Neural progenitor cell (in vitro differentiated cells): ENCODE measurements around the gene DPH1. TPM values are rescaled to one million over a fixed set of nuclear protein-coding genes. Genes with fewer than 3 reads are reported as not detected.

Source experiments
- DNase-seq: peaks from one replicate; pipeline ENCODE4 v3.0.0-alpha.2; 2016; ENCODE audit warnings: low spot score
- H2AFZ ChIP-seq: fragments of 200-600 bp; sonication (generic); replicated peaks from 2 replicates; pipeline ENCODE4 v1.6.1; 2016; ENCODE audit warnings: antibody characterized with exemption
- H3F3A ChIP-seq: fragments of 200-600 bp; sonication (generic); 2 replicates; pipeline ENCODE4 v1.6.1; 2016; ENCODE audit warnings: antibody characterized with exemption, low read depth
- H3K27ac ChIP-seq: fragments of 200-600 bp; sonication (generic); 2 replicates; pipeline ENCODE4 v1.5.1; 2016; ENCODE audit warnings: mild to moderate bottlenecking
- H3K27me3 ChIP-seq: fragments of 200-600 bp; sonication (generic); 2 replicates; pipeline ENCODE4 v1.6.1; 2016; ENCODE audit warnings: mild to moderate bottlenecking, moderate library complexity
- H3K36me3 ChIP-seq: fragments of 200-600 bp; sonication (generic); 2 replicates; pipeline ENCODE4 v1.5.1; 2016
- H3K4me1 ChIP-seq: fragments of 200-600 bp; sonication (generic); 2 replicates; pipeline ENCODE4 v1.6.1; 2016; ENCODE audit warnings: mixed run types
- H3K4me2 ChIP-seq: fragments of 200-600 bp; sonication (generic); 2 replicates; pipeline ENCODE4 v1.6.1; 2016
- H3K4me3 ChIP-seq: fragments of 200-600 bp; sonication (generic); 2 replicates; pipeline ENCODE4 v1.5.1; 2016
- H3K79me2 ChIP-seq: fragments of 200-600 bp; sonication (generic); 2 replicates; pipeline ENCODE4 v1.6.1; 2016; ENCODE audit warnings: low read depth
- H3K9ac ChIP-seq: fragments of 200-600 bp; sonication (generic); 2 replicates; pipeline ENCODE4 v1.6.1; 2016
- H3K9me3 ChIP-seq: fragments of 200-600 bp; sonication (generic); 2 replicates; pipeline ENCODE4 v1.5.1; 2016; ENCODE audit warnings: low read depth
- H4K20me1 ChIP-seq: fragments of 200-600 bp; sonication (generic); 2 replicates; pipeline ENCODE4 v1.6.1; 2016; ENCODE audit warnings: low read depth
- H3K27ac Mint-ChIP-seq: 3 replicates; pipeline ENCODE4 v1.8.0; 2021; ENCODE audit warnings: mixed read lengths
- H3K27me3 Mint-ChIP-seq: 2 replicates; pipeline ENCODE4 v1.8.0; 2022; ENCODE audit warnings: low read depth, mild to moderate bottlenecking, inconsistent platforms, moderate library complexity, mixed read lengths; ENCODE audit not compliant: insufficient read depth
- H3K36me3 Mint-ChIP-seq: 3 replicates; pipeline ENCODE4 v1.8.0; 2021; ENCODE audit warnings: mixed read lengths
- H3K4me1 Mint-ChIP-seq: 3 replicates; pipeline ENCODE4 v1.8.0; 2021; ENCODE audit warnings: mixed read lengths
- H3K4me3 Mint-ChIP-seq: 3 replicates; pipeline ENCODE4 v1.8.0; 2021; ENCODE audit warnings: mild to moderate bottlenecking, moderate library complexity, mixed read lengths
- H3K9me3 Mint-ChIP-seq: 3 replicates; pipeline ENCODE4 v1.8.0; 2020; ENCODE audit warnings: mixed read lengths
- CTCF ChIP-seq: fragments of 200-600 bp; sonication (generic); IDR thresholded peaks from 2 replicates; pipeline ENCODE4 v1.5.1; 2017; ENCODE audit warnings: antibody characterized with exemption, mild to moderate bottlenecking
- EZH2 ChIP-seq: fragments of 200-600 bp; sonication (generic); IDR thresholded peaks from 2 replicates; pipeline ENCODE4 v1.6.1; 2017; ENCODE audit warnings: antibody characterized with exemption, mild to moderate bottlenecking, moderate library complexity
- EZH2phosphoT487 ChIP-seq: fragments of 200-600 bp; sonication (generic); IDR thresholded peaks from 2 replicates; pipeline ENCODE4 v1.6.1; 2017; ENCODE audit warnings: antibody characterized with exemption
- total RNA-seq: library from RNA; depleted of rRNA; stranded (reverse); fragments of >200 nt; gene quantifications from 2 replicates; pipeline ENCODE4 v1.2.3, GENCODE V29; 2015; ENCODE audit warnings: low replicate concordance

Gene DPH1
- total RNA-seq, 1 donor from 2014 or later: 21.1 TPM

- Histone ChIP-seq H3F3A (peaks cover 31% of the 10 kb centered on the region), H3K4me2 (no peak overlapping the region), H3K79me2 (no peaks in the 10 kb centered on the region), H2AFZ (no peak overlapping the region), H3K27ac (no peak overlapping the region), H4K20me1 (no peaks in the 10 kb centered on the region), H3K36me3 (no peaks in the 10 kb centered on the region), H3K9me3 (no peaks in the 10 kb centered on the region), H3K9ac (no peak overlapping the region), H3K4me3 (no peak overlapping the region), H3K27me3 (peaks cover 11% of the 10 kb centered on the region), H3K4me1 (peaks cover 32% of the 10 kb centered on the region)
- no peak for DNase-seq
- Mint-ChIP-seq H3K4me1 (peaks cover 35% of the 10 kb centered on the region), H3K27ac (peak overlapping the region; percentile 60), H3K9me3 (no peaks in the 10 kb centered on the region), H3K36me3 (no peaks in the 10 kb centered on the region), H3K27me3 (peaks cover 7% of the 10 kb centered on the region), H3K4me3 (peak overlapping the region; percentile 43)
- TF ChIP-seq EZH2 (no peak), CTCF (no peak), EZH2phosphoT487 (no peak)
These were observed 27.1 kb upstream of the DPH1 start for GRCh38 chr17:2002767-2003329.

- Mint-ChIP-seq H3K27ac (no peak overlapping the region), H3K4me3 (peak overlapping the region; percentile 43), H3K36me3 (no peaks in the 10 kb centered on the region), H3K9me3 (no peaks in the 10 kb centered on the region), H3K27me3 (peaks cover 7% of the 10 kb centered on the region), H3K4me1 (peaks cover 35% of the 10 kb centered on the region)
- Histone ChIP-seq H3K4me1 (peaks cover 29% of the 10 kb centered on the region), H3K27me3 (peaks cover 4% of the 10 kb centered on the region), H3F3A (peaks cover 25% of the 10 kb centered on the region), H4K20me1 (no peaks in the 10 kb centered on the region), H3K79me2 (no peaks in the 10 kb centered on the region), H3K4me2 (no peak overlapping the region), H3K9ac (no peak overlapping the region), H2AFZ (no peak overlapping the region), H3K36me3 (no peaks in the 10 kb centered on the region), H3K27ac (no peak overlapping the region), H3K4me3 (no peak overlapping the region), H3K9me3 (no peaks in the 10 kb centered on the region)
- TF ChIP-seq CTCF (no peak), EZH2 (no peak), EZH2phosphoT487 (no peak)
- no peak for DNase-seq
These were observed 26.4 kb upstream of the DPH1 start for GRCh38 chr17:2003525-2003924.

GRCh38 chr17:2004435-2004952 is 25.5 kb upstream of the DPH1 start:
- H3K36me3 Mint-ChIP-seq: no peaks in the 10 kb centered on the region
- H4K20me1 ChIP-seq: no peaks in the 10 kb centered on the region
- H3K27ac ChIP-seq: no peak overlapping the region
- no peak overlapping the region for H3K9ac ChIP-seq
- no peaks in the 10 kb centered on the region for H3K27me3 ChIP-seq
- H3F3A ChIP-seq: peaks cover 18% of the 10 kb centered on the region
- peaks cover 25% of the 10 kb centered on the region for H3K4me1 ChIP-seq
- DNase-seq: no peak
- no peaks in the 10 kb centered on the region for H3K9me3 Mint-ChIP-seq
- H3K79me2 ChIP-seq: no peaks in the 10 kb centered on the region
- no peaks in the 10 kb centered on the region for H3K9me3 ChIP-seq
- no peak overlapping the region for H3K27ac Mint-ChIP-seq
- no peaks in the 10 kb centered on the region for H3K36me3 ChIP-seq
- H3K27me3 Mint-ChIP-seq: peaks cover 2% of the 10 kb centered on the region
- H3K4me3 Mint-ChIP-seq: no peak overlapping the region
- peaks cover 27% of the 10 kb centered on the region for H3K4me1 Mint-ChIP-seq
- TF ChIP-seq CTCF (no peak), EZH2 (no peak), EZH2phosphoT487 (no peak)
- no peak overlapping the region for H3K4me2 ChIP-seq
- no peak overlapping the region for H2AFZ ChIP-seq
- H3K4me3 ChIP-seq: no peak overlapping the region
